HG02610 (cell line): ENCODE data around the gene BBLN.
A peak's percentile ranks its signal among the peaks of the same experiment; 100 is the strongest.

Experiments used
- ATAC-seq: cut with Tn5 transposase; IDR thresholded peaks from one replicate; pipeline ENCODE4 v1.9.1; 2021; ENCODE audit warnings: mild to moderate bottlenecking, moderate library complexity; ENCODE audit not compliant: unreplicated experiment

Gene BBLN

DNA sequence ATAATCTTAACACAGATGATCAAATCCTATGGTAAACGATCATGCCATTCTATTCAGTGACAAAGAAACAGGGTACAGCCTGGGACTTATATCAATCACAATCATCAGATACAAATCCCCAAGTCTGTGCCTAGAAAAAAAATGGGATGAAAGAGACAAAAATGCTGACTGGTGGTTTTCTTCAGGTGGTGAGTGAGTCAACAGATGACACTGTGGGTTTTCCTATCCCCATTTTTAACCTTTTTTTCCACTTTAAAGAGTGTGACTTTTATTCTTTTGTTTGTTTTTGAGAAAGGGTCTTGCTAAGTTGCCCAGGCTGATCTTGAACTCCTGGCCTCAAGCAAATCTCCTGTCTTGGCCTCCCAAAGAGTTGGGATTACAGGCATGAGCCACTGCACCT lies 28.1 kb downstream of the BBLN start:
- ATAC-seq = no peak

DNA sequence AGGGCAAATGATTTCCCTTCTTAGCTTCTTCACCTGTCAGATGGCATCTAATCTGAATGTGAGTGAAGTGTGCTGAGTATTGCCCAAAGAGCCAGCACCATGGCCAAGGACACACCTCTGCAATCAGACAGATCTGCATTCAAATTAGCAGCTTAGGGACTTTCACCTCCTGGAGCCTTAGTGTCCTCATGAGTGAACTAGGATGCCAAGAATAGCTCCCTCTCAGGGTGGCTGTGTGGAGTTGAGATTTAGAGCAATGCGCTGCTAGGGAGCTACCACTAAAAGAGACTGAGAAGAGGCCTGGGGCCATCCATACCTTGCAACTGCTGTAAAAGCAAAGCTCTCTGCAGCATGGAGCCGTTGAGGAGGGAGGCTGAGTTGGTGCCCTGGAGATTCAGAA lies 29.9 kb downstream of the BBLN start:
- ATAC-seq = no peak

GRCh38 chr9:128190516-128191405 lies 30.7 kb downstream of the BBLN start:
- peak; percentile 18 for ATAC-seq

GRCh38 chr9:128191406-128192046 lies 31.5 kb downstream of the BBLN start, which contains the start of gene CIZ1:
TSS of gene CIZ1 (minus strand) at chr9:128191572. CDS start at chr9:128190857, 715 bp downstream.
- peak; percentile 82 for ATAC-seq

- ATAC-seq = peak; percentile 51
These were observed 32.7 kb downstream of the BBLN start for GRCh38 chr9:128192601-128193371.

GRCh38 chr9:128193469-128194096 lies 33.5 kb downstream of the BBLN start:
- ATAC-seq = no peak

DNA sequence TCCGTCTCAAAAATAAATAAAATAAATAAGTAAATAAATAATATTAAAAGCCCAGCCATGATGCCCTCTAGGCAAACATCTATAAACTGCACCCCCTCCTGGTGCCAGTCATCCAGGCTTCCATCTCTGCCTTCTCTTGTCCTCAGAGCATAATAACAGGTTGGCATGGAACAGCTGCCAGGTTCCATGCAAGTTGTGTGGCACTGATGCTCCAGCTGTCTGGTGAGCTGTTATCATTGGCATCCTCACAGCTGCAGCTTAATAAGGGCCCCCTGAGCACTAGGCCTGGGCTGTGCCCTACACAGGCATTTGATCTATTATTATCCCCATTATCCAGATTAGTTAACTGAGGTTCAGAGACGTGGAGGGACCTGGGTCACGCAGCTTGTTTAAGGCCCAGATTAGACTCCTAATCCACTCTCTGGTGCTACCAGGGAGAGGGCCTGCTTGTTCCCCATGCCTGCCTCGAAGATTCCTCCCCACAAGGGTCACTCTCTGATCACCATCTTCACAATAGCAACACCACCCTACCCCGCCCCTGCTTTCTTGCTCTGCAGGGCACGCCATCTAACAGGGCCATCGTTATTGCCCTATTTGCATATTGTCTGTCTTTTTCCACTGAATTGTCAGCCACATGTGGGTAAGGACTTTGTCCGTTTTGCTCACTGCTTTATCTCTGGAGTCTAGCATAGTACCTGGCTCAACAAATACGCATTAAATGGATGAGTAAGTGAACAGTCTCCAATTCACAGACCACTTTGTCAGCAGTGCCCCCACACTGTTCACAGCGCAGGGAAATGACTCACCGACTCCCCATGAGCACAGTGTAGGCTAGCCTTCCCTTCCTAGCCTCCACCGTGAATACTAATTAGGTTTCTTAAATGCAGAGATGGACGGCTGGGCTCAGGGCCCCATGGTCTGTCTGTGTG lies 41.6 kb downstream of the BBLN start:
- ATAC-seq = no peak

- ATAC-seq = no peak
These were observed 42.6 kb downstream of the BBLN start for GRCh38 chr9:128202648-128203023.

DNA sequence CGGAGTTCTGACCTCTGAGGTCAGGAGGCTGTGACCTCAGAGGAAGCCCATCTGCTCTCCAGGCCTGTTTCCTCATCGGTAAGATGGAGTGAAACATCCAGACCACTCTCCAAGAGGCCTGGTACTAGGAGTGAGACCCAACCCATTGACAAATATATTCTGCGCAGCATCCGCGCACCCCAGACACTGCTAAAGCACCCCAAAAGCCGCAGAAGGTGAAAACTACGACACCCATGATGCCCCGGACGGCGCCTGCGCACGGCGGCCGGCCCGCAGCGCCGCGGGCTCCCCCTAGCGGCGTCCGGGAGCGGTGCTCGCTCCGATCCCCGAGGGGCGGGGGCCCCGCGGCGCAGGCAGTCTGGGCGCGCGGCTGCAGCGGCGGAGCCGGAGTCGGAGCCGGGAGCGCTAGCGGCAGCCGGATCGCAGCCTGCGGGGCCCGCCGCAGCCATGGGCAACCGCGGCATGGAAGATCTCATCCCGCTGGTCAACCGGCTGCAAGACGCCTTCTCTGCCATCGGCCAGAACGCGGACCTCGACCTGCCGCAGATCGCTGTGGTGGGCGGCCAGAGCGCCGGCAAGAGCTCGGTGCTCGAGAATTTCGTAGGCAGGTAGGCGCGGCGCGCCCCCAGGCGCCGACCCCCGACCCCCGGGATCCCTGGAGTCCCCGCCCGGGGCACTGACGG lies 43.1 kb downstream of the BBLN start, which contains the start of gene DNM1:
TSS of gene DNM1 (plus strand) at position 356 of the 683 bp plus-strand sequence. CDS start at position 448, 92 bp downstream.
- ATAC-seq = peak; percentile 69

DNA sequence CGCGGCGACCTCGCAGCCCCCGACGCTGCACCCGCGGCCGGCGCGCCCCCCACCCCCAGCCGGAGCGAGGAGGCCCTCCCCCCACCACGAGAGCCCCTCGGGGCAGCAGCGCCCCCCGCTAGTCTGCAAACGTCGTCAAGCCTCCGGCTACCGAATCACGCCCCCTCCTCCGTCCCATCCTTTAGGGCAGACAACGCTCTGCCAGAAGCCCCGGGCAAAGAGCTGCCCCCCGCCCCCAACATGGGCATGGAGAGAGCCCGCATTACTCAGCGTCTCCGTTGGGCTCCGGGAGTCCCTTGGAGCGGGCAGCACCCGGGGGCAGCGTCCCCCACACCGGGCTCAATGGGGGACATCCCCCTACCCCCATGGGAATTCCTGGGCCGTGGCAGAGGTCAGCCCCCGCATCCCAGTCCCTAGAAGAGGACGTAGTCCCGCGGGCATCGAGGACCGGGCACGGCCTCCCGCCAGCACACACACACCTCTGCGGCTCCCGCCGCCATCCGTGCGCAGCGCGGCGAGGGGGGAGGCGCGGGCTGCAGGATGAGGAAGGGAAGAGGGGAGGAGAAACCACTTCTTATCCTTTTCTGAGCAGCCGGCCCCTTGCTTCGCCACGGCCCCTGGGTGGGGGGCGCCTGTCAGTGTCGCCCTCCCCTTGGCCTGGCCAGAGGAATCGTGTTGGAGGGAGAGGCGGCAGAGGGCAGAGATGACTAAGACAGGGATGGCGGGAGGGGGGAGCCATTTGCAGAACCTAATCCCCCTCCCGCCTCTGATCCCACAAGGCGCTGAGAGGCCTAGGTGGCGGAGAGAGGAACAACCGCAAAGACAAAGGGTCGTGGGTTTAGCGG lies 43.9 kb downstream of the BBLN start:
- no peak for ATAC-seq

DNA sequence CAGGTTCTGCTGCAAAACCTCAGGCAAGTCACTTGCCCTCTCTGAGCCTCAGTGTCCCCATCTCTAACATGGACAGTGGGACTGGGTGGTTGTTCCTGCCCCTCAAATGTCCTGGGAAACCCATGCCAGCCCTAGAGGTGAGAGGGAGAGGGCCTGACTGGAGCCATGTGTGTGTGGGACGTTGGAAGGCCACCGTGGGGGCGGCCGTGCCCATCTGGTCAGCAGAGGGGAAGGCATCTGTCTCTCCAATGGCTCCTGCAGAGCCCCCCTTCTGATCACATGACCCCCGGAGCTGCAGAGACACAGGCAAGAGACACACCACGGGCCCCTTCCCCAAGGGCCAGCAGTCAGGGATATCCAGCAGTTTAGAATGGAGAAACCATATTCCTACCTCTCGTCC lies 44.8 kb downstream of the BBLN start:
- no peak for ATAC-seq

- ATAC-seq = no peak
These were observed 45.4 kb downstream of the BBLN start for GRCh38 chr9:128205296-128205944.

DNA sequence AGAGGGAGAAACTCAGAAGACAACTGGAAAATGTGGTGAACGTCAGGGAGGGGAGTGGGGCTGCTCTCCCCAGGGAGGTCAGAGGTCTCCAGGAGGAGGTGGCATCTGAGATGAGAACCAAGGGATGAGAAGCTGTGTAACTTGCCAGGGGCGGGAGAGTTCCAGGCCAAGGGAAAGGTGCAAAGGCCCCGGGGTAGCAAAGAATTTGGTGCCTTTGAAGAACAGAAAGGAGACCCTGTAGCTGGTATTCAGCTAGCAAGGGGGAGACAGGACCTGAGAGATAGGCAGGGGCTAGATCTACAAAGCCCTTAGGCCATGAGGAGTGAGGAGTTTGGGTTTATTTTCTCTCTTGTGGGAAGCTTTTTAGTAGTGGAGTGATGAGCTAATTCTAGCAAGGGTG lies 46.4 kb downstream of the BBLN start:
- no peak for ATAC-seq

- ATAC-seq = no peak
These were observed 47.1 kb downstream of the BBLN start for GRCh38 chr9:128206916-128207910.

DNA sequence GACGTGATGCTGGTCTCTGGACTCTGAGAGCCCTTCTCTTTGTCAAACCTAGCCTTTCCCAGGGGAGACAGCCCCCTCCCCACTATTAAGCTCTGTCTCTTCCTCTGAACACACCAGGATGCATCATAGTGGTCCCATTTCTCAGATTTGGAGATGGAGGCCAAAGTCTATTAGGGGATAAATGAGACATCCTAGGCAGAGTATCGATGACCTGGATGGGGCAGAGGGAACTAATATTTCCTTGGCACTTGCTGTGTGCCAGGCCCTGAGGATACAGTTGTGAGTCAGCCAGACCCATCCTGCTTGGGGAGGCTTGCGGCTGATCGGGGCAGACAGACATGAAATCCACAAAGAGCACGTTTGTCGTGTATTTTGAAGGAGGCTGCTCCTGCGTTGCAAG lies 48.3 kb downstream of the BBLN start:
- ATAC-seq = no peak

GRCh38 chr9:128208946-128209669 lies 49.0 kb downstream of the BBLN start:
- no peak for ATAC-seq
